ENCODE data around the gene SCAF4.
"Not testable (repeated sequence)": the region's sequence is repeated elsewhere in the genome, so short reads cannot be mapped to it uniquely, and the experiment has no call there.

SCAF4 gene

GRCh38 chr21:31659286-31659535 is 72.7 kb downstream of the SCAF4 start:
- Histone ChIP-seq H3K36me3 (ENCODE audit: insufficient read depth, low read length) (peaks cover 13% of the 10 kb centered on the region), H2AFZ (ENCODE audit: low read depth, low read length) (peak overlapping the region; percentile 88), H3K9me3 (ENCODE audit: low read length) (peaks cover 2% of the 10 kb centered on the region), H3K27me3 (ENCODE audit: insufficient read depth, low read length) (no peaks in the 10 kb centered on the region), H3K4me1 (ENCODE audit: insufficient read depth, low read length) (peaks cover 8% of the 10 kb centered on the region), H3K4me3 (ENCODE audit: low read length) (peak overlapping the region; percentile 72)

DNA sequence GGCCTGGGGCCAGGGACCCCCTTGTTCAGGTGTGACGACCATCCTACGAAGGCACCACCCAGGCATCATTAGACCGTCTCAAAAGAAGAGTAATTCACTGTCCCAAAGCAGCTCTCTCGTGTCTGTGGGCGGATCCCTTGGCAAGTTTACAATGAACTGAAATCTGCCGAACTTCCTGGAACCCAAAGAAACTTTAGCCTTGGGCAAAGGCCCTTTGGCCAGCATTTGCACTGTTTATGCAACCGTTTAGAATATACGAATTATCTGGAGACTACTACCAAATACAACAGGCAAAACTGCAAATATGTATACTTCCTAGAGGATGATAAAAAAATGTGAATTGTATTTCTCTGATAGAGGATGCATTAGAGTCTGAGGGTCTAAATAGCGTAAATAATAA is 73.9 kb downstream of the SCAF4 start:
- no peak overlapping the region for H3K4me3 ChIP-seq (ENCODE audit: low read length)
- H3K36me3 ChIP-seq (ENCODE audit: insufficient read depth, low read length) = peaks cover 4% of the 10 kb centered on the region
- H2AFZ ChIP-seq (ENCODE audit: low read depth, low read length) = no peak overlapping the region

DNA sequence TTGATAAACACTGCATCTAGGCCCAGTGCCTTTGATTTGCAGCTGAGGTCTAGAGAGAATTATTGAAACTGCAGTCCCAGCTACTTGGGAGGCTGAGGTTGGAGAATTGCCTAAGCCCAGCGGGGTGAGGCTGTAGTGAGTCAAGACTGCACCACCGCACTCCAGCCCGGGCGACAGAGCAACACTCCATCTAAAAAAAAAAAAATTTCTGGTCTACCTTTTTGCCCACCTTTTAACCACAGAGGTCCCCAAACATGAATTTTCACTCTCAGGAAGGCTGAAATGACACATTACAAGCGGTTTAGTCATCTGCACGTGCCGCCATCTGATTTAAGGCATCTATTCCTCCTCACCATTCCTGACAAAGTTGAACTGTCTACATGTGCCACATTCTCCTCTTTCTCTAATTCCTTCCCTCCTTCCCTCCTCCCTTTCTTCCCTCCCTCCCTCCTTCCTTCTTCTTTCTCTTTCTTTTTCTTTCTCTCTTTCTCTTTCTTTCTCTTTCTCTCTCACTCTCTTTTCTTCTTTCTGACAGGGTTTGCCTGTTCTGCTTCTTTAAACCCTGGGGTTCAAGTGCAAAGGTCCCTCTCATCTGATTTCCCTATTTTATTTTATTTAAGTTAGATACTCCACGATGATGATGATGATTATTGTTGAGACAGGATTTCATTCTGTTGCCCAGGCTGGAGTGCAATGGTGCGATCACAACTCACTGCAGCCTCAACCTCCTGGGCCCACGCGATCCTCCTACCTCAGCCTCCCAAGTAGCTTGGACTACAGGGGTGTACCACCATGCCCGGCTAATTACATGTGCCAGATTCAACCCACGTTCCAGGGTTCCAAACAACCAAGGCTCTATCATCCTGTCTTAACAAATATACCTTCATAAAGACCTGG is 75.5 kb downstream of the SCAF4 start:
- H3K27me3 ChIP-seq (ENCODE audit: insufficient read depth, low read length) = no peaks in the 10 kb centered on the region
- no peak overlapping the region for H3K4me3 ChIP-seq (ENCODE audit: low read length)
- H2AFZ ChIP-seq (ENCODE audit: low read depth, low read length) = no peak overlapping the region
- H3K36me3 ChIP-seq (ENCODE audit: insufficient read depth, low read length) = no peaks in the 10 kb centered on the region
- peaks cover 2% of the 10 kb centered on the region for H3K9me3 ChIP-seq (ENCODE audit: low read length)
- peaks cover 8% of the 10 kb centered on the region for H3K4me1 ChIP-seq (ENCODE audit: insufficient read depth, low read length)

More for the DNA sequence above, 73.9 kb downstream of the SCAF4 start:
- Histone ChIP-seq H3K27me3 (ENCODE audit: insufficient read depth, low read length) (no peaks in the 10 kb centered on the region), H3K9me3 (ENCODE audit: low read length) (peaks cover 2% of the 10 kb centered on the region), H3K4me1 (ENCODE audit: insufficient read depth, low read length) (peaks cover 8% of the 10 kb centered on the region)

- H2AFZ ChIP-seq (ENCODE audit: low read depth, low read length); H3K9me3 ChIP-seq (ENCODE audit: low read length); H3K27me3 ChIP-seq (ENCODE audit: insufficient read depth, low read length); H3K4me3 ChIP-seq (ENCODE audit: low read length); H3K4me1 ChIP-seq (ENCODE audit: insufficient read depth, low read length); H3K36me3 ChIP-seq (ENCODE audit: insufficient read depth, low read length): not testable (repeated sequence)
Observed at GRCh38 chr21:31654821-31655580, 76.9 kb downstream of the SCAF4 start.

GRCh38 chr21:31654340-31654739 is 77.6 kb downstream of the SCAF4 start:
- H3K9me3 ChIP-seq (ENCODE audit: low read length) = peaks cover 2% of the 10 kb centered on the region
- no peaks in the 10 kb centered on the region for H3K27me3 ChIP-seq (ENCODE audit: insufficient read depth, low read length)
- H3K4me1 ChIP-seq (ENCODE audit: insufficient read depth, low read length) = no peaks in the 10 kb centered on the region
- H3K4me3 ChIP-seq (ENCODE audit: low read length) = no peak overlapping the region
- H2AFZ ChIP-seq (ENCODE audit: low read depth, low read length) = no peak overlapping the region
- H3K36me3 ChIP-seq (ENCODE audit: insufficient read depth, low read length) = no peaks in the 10 kb centered on the region

GRCh38 chr21:31651491-31651890 is 80.4 kb downstream of the SCAF4 start:
- not testable (repeated sequence) for H3K4me3 ChIP-seq (ENCODE audit: low read length); H2AFZ ChIP-seq (ENCODE audit: low read depth, low read length); H3K9me3 ChIP-seq (ENCODE audit: low read length); H3K4me1 ChIP-seq (ENCODE audit: insufficient read depth, low read length); H3K27me3 ChIP-seq (ENCODE audit: insufficient read depth, low read length); H3K36me3 ChIP-seq (ENCODE audit: insufficient read depth, low read length)

GRCh38 chr21:31650930-31651329 is 81.0 kb downstream of the SCAF4 start:
- Histone ChIP-seq H3K4me3 (ENCODE audit: low read length) (no peak overlapping the region), H3K27me3 (ENCODE audit: insufficient read depth, low read length) (no peaks in the 10 kb centered on the region), H3K9me3 (ENCODE audit: low read length) (peaks cover 2% of the 10 kb centered on the region), H3K4me1 (ENCODE audit: insufficient read depth, low read length) (no peaks in the 10 kb centered on the region), H3K36me3 (ENCODE audit: insufficient read depth, low read length) (no peaks in the 10 kb centered on the region), H2AFZ (ENCODE audit: low read depth, low read length) (no peak overlapping the region)

DNA sequence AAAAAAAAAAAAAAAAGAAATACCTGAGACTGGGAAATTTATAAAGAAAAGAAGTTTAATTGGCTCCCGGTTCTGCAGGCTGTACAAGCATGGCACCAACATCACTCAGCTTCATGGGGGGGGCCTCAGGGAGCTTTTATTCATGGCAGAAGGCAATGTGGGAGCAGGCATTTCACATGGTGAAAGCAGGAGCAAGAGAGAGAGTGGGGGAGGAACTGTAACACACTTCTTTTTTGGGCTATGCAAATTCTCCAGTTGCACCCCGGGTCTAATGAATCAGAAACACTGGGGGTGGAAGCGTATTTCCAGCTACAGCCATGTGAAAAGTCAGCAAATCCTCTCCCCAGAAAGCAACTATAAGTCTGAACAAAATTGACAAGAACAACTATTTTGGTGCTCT is 84.3 kb downstream of the SCAF4 start:
- no peaks in the 10 kb centered on the region for H3K9me3 ChIP-seq (ENCODE audit: low read length)
- H3K4me3 ChIP-seq (ENCODE audit: low read length) = no peak overlapping the region
- no peaks in the 10 kb centered on the region for H3K36me3 ChIP-seq (ENCODE audit: insufficient read depth, low read length)

DNA sequence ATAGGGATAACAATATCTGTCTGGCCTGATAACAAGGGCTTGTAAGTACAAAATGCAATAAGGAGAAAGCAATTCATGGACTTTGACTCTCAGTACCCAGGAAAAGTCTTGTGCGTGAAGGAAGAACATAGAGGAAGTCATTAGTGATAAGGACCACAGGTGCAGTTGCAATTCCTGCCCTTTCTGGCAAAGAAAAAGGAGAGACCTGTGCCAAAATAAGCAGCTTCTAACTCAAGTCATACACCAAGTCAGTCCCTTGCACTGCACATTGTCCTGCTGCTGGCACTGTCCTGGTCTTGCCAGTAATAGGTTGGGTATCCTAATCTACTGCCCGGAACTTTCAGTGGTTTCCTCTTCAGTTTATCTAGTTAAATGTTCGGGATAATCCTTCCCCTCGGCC is 87.3 kb downstream of the SCAF4 start:
- Histone ChIP-seq H3K9me3 (ENCODE audit: low read length) (peaks cover 2% of the 10 kb centered on the region), H3K27me3 (ENCODE audit: insufficient read depth, low read length) (no peaks in the 10 kb centered on the region), H3K36me3 (ENCODE audit: insufficient read depth, low read length) (no peaks in the 10 kb centered on the region), H3K4me1 (ENCODE audit: insufficient read depth, low read length) (no peaks in the 10 kb centered on the region), H2AFZ (ENCODE audit: low read depth, low read length) (no peak overlapping the region), H3K4me3 (ENCODE audit: low read length) (no peak overlapping the region)

More for the DNA sequence above, 84.3 kb downstream of the SCAF4 start:
- Histone ChIP-seq H3K4me1 (ENCODE audit: insufficient read depth, low read length) (no peaks in the 10 kb centered on the region), H2AFZ (ENCODE audit: low read depth, low read length) (no peak overlapping the region), H3K27me3 (ENCODE audit: insufficient read depth, low read length) (no peaks in the 10 kb centered on the region)

DNA sequence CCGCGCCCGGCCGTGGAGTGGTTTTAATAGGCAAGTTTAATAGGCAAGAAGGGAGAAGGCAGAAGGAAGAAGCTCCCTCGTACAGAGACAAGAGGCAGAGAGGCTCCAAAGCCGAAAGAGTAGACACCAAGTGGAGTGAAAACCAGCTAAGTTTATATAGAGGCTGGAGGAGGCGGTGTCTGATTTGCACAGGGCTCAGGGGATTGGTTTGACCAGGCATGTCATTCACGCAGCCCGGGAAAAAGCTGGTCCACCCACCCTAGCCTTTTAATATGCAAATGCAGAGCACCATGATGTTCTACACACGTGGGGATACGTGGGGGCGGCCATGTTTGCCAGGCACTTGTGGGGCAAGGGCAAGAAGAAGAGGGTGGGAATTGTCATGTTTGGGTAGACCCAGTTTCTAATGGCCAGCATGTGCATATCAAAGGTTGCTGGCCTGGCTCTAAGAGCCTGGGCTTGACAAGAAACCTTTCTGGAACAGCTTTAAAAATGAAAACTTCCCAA is 90.4 kb downstream of the SCAF4 start:
- no peak overlapping the region for H3K4me3 ChIP-seq (ENCODE audit: low read length)
- no peaks in the 10 kb centered on the region for H3K27me3 ChIP-seq (ENCODE audit: insufficient read depth, low read length)
- no peaks in the 10 kb centered on the region for H3K4me1 ChIP-seq (ENCODE audit: insufficient read depth, low read length)
- H2AFZ ChIP-seq (ENCODE audit: low read depth, low read length) = no peak overlapping the region
- no peaks in the 10 kb centered on the region for H3K36me3 ChIP-seq (ENCODE audit: insufficient read depth, low read length)
- H3K9me3 ChIP-seq (ENCODE audit: low read length) = peaks cover 2% of the 10 kb centered on the region

GRCh38 chr21:31636874-31637273 is 95.0 kb downstream of the SCAF4 start:
- Histone ChIP-seq H3K4me1 (ENCODE audit: insufficient read depth, low read length) (no peaks in the 10 kb centered on the region), H2AFZ (ENCODE audit: low read depth, low read length) (no peak overlapping the region), H3K36me3 (ENCODE audit: insufficient read depth, low read length) (no peaks in the 10 kb centered on the region), H3K9me3 (ENCODE audit: low read length) (peaks cover 2% of the 10 kb centered on the region), H3K27me3 (ENCODE audit: insufficient read depth, low read length) (no peaks in the 10 kb centered on the region), H3K4me3 (ENCODE audit: low read length) (no peak overlapping the region)

DNA sequence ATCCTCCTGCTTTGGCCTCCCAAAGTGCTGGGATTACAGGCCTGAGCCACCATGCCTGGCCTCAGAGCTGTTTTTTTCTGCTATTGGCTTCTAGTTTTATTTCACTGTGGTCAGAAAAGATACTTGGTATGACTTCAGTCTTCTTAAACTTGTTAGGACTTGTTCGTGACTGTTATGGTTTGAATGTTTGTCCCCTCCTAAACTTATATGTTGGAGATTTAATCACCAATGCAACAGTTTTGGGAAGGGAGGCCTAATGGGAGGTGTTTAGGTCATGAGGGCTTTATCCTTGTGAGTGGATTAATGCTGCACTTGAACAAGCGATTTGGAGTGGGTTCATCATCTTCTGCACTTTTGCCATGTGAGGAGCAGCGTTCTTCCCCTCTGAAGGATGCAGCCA is 96.9 kb downstream of the SCAF4 start:
- Histone ChIP-seq H3K27me3 (ENCODE audit: insufficient read depth, low read length) (no peaks in the 10 kb centered on the region), H3K9me3 (ENCODE audit: low read length) (no peaks in the 10 kb centered on the region), H3K36me3 (ENCODE audit: insufficient read depth, low read length) (no peaks in the 10 kb centered on the region), H3K4me3 (ENCODE audit: low read length) (no peak overlapping the region), H2AFZ (ENCODE audit: low read depth, low read length) (no peak overlapping the region), H3K4me1 (ENCODE audit: insufficient read depth, low read length) (no peaks in the 10 kb centered on the region)

- not testable (repeated sequence) for H3K4me1 ChIP-seq (ENCODE audit: insufficient read depth, low read length); H3K36me3 ChIP-seq (ENCODE audit: insufficient read depth, low read length); H3K9me3 ChIP-seq (ENCODE audit: low read length); H2AFZ ChIP-seq (ENCODE audit: low read depth, low read length); H3K27me3 ChIP-seq (ENCODE audit: insufficient read depth, low read length); H3K4me3 ChIP-seq (ENCODE audit: low read length)
Observed at GRCh38 chr21:31631881-31632280, 100.0 kb downstream of the SCAF4 start.
